Pancreas (tissue), 10 donors: ENCODE measurements around the gene PGK1. TPM values are rescaled to one million over a fixed set of nuclear protein-coding genes. Genes with fewer than 3 reads are reported as not detected.

Experiments used
- ATAC-seq, 4 donors: fragments of 200-7000 bp; cut with Tn5 transposase; one replicate each; pipeline versions ENCODE4 v1.8.0 to v1.9.1; 2020; ENCODE audit warnings: mild to moderate bottlenecking in 4 of 4, moderate library complexity in 4 of 4
- DNase-seq, 6 donors: peaks; one replicate each; pipeline ENCODE4 v3.0.0-alpha.2; 2020
- FAIRE-seq: peaks from 2 replicates; lab custom pipeline; 2012; peaks lifted over from hg19 to GRCh38; lab: Jason Lieb, UNC
- H3K27ac ChIP-seq, 4 donors: fragments of 200-600 bp; sonication (generic); 1 replicate in 3 of 4; 2 replicates in 1 of 4; pipeline versions ENCODE4 v1.5.0 to v1.8.0; 2020
- H3K27me3 ChIP-seq, 4 donors: fragments of 200-600 bp; one replicate each; pipeline ENCODE4 v1.8.0; 2021
- H3K36me3 ChIP-seq, 3 donors: fragments of 200-600 bp; sonication (generic) in 1 of 3; one replicate each; pipeline versions ENCODE4 v1.5.0 to v1.8.0; 2020 to 2021
- H3K4me1 ChIP-seq, 3 donors: fragments of 200-600 bp; one replicate each; pipeline ENCODE4 v1.8.0; 2021
- H3K4me3 ChIP-seq, 4 donors: fragments of 200-600 bp; sonication (generic) in 2 of 4; one replicate each; pipeline versions ENCODE4 v1.5.0 to v1.8.0; 2020 to 2021
- H3K9me3 ChIP-seq, 4 donors: fragments of 200-600 bp; one replicate each; pipeline ENCODE4 v1.8.0; 2021
- CTCF ChIP-seq, 4 donors: fragments of 200-600 bp; sonication (generic) in 3 of 4; IDR thresholded peaks; one replicate each; pipeline versions ENCODE4 v1.5.0 to v1.8.0; 2021; ENCODE audit warnings: antibody characterized with exemption in 4 of 4
- WGBS, 2 donors: extraction: QIAGEN DNeasy Blood & Tissue Kit; methylation state at CpG; one replicate each; pipeline ENCODE4 v1.1.7; 2013; 5-methylcytosine and 5-hydroxymethylcytosine counted together
- intact Hi-C, 3 donors: fragments of 100-400 bp; cut with DNase I; formaldehyde crosslinking; loops; one replicate each; pipeline versions ENCODE4 v1.11.1 to v1.14.2; 2022
- polyA plus RNA-seq, 2 donors: library from polyadenylated mRNA; stranded (reverse); fragments of 200-250 nt; gene quantifications; one replicate each; pipeline ENCODE4 v1.2.3, GENCODE V29; 2013
- total RNA-seq, 6 donors: library from RNA; stranded (reverse); fragmentation: NEBNext Ultra II Directional in 4 of 6; extraction: Animal tissue kit (Norgen Biotek cat#: 25700) in 4 of 6; gene quantifications; one replicate each; pipeline versions ENCODE4 v1.2.1 to v1.2.4, GENCODE V29; 2021 to 2023
- donor health status: healthy with polysubstance abuse.
- donor health status: DM: no; HTN: no; CAD: no; lungs with moderate emphysema.
- donor health status: DM: no; HTN: no; CAD: no.
- donor health status: control.
- donor health status: control.
- donor health status: Bipolar disorder and iron deficiency.
- donor health status: DM: yes; HTN: yes; CAD: no.
- donor health status: DM: no; HTN: no; CAD: no.
- donor health status: DM: no; HTN: no; CAD: no.
- donor health status: DM: yes; HTN: yes; CAD: no.

The PGK1 gene
- total and polyA plus RNA-seq, 8 donors = 27.0 to 120 (median 69.6) TPM

- H3K36me3 ChIP-seq = no peaks in the 10 kb centered on the region
- H3K27ac ChIP-seq = peak overlapping the region in 1 of 4 donors; percentile 98
- no peak for FAIRE-seq
- intact Hi-C loops = no loop called here
- no peak for DNase-seq
- no peaks in the 10 kb centered on the region for H3K27me3 ChIP-seq
- H3K9me3 ChIP-seq = no peaks in the 10 kb centered on the region
- no peak for ATAC-seq
- peaks cover 0 to 14% (median 5%) of the 10 kb centered on the region in 3 donors for H3K4me1 ChIP-seq
- no peak for TF ChIP-seq CTCF (IDR thresholded peaks at IDR 0.05)
- peak overlapping the region in 2 of 4 donors; percentile 55 to 64 for H3K4me3 ChIP-seq
- WGBS, 2 donors = 67 to 71% methylated on average over 11 of the region's 11 CpGs
These were observed 2.0 kb downstream of the PGK1 start for GRCh38 chrX:78105944-78106650.

DNA sequence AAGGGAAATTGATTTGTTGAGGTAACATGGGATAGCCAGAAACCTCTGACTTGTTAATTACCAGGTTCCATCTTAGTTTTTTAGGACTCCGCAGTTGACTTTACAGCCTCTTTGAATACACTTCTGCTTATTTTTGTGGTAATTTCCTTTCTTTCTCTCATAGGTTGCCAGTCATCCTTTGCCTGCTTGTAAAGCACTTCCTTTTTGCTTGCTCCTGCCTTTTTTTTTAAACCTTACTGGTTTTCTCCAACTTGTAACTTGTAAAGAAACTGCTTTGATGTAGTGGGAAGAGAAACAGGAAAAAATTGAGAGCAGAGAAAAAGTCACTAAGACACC, 2.6 kb downstream of the PGK1 start:
- H3K27ac ChIP-seq = peak overlapping the region in 1 of 4 donors; percentile 98
- H3K36me3 ChIP-seq = no peaks in the 10 kb centered on the region
- TF ChIP-seq CTCF (IDR thresholded peaks at IDR 0.05) = no peak
- ATAC-seq = no peak
- H3K27me3 ChIP-seq = no peaks in the 10 kb centered on the region
- H3K9me3 ChIP-seq = no peaks in the 10 kb centered on the region
- 89 to 95% methylated on average over 1 of the region's 1 CpG for WGBS, 2 donors
- FAIRE-seq = no peak
- intact Hi-C loops = no loop called here
- DNase-seq = no peak
- H3K4me1 ChIP-seq = peaks cover 0 to 14% (median 5%) of the 10 kb centered on the region in 3 donors
- peak overlapping the region in 1 of 4 donors; percentile 64 for H3K4me3 ChIP-seq

DNA sequence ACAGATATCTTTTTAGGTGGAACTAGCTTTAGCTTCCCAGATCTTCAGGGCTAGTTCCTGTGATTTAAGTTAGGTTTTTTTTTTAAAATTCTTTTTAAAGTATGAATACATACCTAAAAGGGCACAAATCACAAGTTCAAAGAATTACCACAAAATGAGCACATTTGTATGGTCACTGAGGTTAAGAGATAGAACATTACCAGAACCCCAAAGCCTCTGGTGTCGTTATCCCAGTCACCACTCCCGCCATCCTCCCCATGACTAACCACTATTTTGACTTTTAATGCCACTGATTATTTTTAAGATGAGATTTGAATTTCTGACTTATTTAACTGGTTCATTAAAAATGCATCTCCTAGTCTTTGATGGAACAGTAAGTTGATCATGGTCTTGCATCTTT, 5.4 kb downstream of the PGK1 start:
- intact Hi-C loops = no loop called here
- no peak for ATAC-seq
- no peaks in the 10 kb centered on the region for H3K27me3 ChIP-seq
- peaks cover 0 to 14% (median 5%) of the 10 kb centered on the region in 3 donors for H3K4me1 ChIP-seq
- peaks cover 0 to 3% (median 1%) of the 10 kb centered on the region in 3 donors for H3K36me3 ChIP-seq
- no peak for FAIRE-seq
- H3K4me3 ChIP-seq = no peak overlapping the region
- H3K27ac ChIP-seq = no peak overlapping the region
- WGBS, 2 donors = 91% methylated on average over 2 of the region's 2 CpGs
- no peaks in the 10 kb centered on the region for H3K9me3 ChIP-seq
- TF ChIP-seq CTCF (IDR thresholded peaks at IDR 0.05) = no peak
- no peak for DNase-seq

DNA sequence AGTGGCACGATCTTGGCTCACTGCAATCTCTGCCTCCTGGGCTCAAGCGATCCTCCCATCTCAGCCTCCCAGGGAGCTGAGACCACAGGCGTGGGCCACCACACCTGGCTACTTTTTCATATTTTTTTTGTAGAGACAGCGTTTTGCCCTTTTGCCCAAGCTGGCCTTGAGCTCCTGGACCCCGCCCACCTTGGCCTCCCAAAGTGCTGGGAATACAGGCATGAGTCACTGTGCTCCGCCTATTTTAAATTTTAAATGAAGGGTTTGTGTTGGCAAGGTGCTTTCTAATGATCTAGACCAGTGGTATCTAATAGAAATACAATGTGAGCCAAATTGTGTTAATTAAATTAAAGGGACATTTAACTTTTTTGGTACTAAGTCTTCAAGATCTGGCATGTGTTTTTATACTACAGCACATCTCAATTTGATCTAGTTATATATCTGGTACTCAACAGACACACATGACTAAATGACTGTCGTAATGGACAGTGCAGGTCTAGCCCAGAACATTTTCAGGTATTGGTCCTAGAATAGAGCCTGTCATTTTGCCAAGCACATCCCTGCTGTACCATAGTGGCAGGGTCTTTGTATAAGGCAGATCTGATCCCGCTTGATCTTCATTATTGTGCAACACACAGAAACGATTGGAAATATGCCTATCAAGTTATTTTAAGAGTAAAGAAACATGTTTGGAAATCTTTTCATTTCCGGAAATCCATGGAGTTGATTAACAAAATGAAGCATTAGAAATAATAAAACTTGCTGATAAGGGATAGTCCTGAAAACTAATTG, 7.3 kb downstream of the PGK1 start:
- intact Hi-C loops = no loop called here
- H3K9me3 ChIP-seq = no peaks in the 10 kb centered on the region
- peaks cover 0 to 14% (median 5%) of the 10 kb centered on the region in 3 donors for H3K4me1 ChIP-seq
- no peak overlapping the region for H3K27ac ChIP-seq
- no peak overlapping the region for H3K4me3 ChIP-seq
- H3K36me3 ChIP-seq = peaks cover 0 to 13% (median 7%) of the 10 kb centered on the region in 3 donors
- 59 to 64% methylated on average over 10 of the region's 10 CpGs for WGBS, 2 donors
- DNase-seq (peak in 3 of 6 donors; percentile 11 to 21 (median 21)), ATAC-seq (peak in 2 of 4 donors; percentile 25 to 32), FAIRE-seq (no peak)
- H3K27me3 ChIP-seq = no peaks in the 10 kb centered on the region
- TF ChIP-seq CTCF (IDR thresholded peaks at IDR 0.05) = no peak
